ENCODE data around the gene CSMD2.

The CSMD2 gene

DNA sequence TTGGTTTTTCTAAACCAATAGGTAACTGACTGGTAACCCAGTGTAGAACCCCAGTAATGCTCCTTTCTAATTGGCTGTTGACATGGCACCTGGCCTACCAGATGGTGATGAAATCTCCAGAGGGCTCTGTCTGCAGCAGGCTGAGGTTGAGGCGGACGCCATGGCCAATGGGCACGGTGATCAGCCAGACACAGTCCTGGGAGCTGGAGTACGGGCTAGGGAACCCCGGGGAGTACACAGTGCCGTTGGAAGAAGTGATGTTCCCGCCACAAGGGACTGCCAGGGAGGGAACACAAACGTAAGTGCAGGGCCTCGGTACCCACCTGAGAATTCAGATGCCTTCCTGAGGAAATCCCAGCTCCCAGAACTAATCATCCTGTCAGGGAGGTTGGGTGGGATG lies 562.8 kb downstream of the CSMD2 start:
- Histone ChIP-seq H3K36me3 (ENCODE audit: low read length) (no peaks in the 10 kb centered on the region), H3K27ac (ENCODE audit: low read depth, low read length) (no peak overlapping the region), H3F3A (ENCODE audit: insufficient read depth) (no peaks in the 10 kb centered on the region), H3K9me3 (ENCODE audit: insufficient read depth, low read length) (no peaks in the 10 kb centered on the region), H3K4me3 (ENCODE audit: insufficient read depth, low read length, poor library complexity, severe bottlenecking) (no peak overlapping the region), H3K9me2 (replicated peaks; ENCODE audit: insufficient read depth, low read length) (no peaks in the 10 kb centered on the region), H3K27me3 (ENCODE audit: low read length) (no peaks in the 10 kb centered on the region), H3K9ac (ENCODE audit: low read length) (no peak overlapping the region), H4K20me1 (ENCODE audit: low read depth, low read length) (no peaks in the 10 kb centered on the region), H3K4me2 (ENCODE audit: low read depth, low read length, poor library complexity, severe bottlenecking) (no peak overlapping the region), H2AFZ (ENCODE audit: low read depth, low read length, severe bottlenecking) (no peak overlapping the region), H3K79me2 (ENCODE audit: insufficient read depth, low read length) (no peaks in the 10 kb centered on the region)
- TF ChIP-seq, protein P1, sequence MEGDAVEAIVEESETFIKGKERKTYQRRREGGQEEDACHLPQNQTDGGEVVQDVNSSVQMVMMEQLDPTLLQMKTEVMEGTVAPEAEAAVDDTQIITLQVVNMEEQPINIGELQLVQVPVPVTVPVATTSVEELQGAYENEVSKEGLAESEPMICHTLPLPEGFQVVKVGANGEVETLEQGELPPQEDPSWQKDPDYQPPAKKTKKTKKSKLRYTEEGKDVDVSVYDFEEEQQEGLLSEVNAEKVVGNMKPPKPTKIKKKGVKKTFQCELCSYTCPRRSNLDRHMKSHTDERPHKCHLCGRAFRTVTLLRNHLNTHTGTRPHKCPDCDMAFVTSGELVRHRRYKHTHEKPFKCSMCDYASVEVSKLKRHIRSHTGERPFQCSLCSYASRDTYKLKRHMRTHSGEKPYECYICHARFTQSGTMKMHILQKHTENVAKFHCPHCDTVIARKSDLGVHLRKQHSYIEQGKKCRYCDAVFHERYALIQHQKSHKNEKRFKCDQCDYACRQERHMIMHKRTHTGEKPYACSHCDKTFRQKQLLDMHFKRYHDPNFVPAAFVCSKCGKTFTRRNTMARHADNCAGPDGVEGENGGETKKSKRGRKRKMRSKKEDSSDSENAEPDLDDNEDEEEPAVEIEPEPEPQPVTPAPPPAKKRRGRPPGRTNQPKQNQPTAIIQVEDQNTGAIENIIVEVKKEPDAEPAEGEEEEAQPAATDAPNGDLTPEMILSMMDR (IDR thresholded peaks at IDR 0.05; ENCODE audit: insufficient read depth, low read length, poor library complexity, severe bottlenecking), result no peak
- TF ChIP-seq EZH2phosphoT487 (conservative IDR thresholded peaks at IDR 0.05; ENCODE audit: low read length), result no peak

DNA sequence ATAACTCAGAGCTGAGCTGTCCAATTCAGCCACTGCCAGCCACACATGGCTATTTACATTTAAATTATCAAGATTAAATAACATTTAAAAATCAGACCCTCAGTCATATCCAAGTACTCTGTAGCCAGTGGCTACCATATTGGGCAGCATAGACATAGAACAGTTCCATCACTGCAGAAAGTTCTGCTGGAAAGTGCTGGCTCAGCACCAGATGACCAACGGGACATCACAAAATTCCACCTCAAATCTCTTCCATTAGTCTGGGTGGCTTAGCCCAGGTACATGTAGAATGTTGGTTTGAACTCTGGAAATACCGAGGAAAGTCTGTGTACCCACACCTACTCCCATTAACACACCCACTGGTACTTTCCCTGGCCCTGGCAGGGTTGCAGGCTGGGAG lies 563.3 kb downstream of the CSMD2 start:
- no peaks in the 10 kb centered on the region for H3K36me3 ChIP-seq (ENCODE audit: low read length)
- H3K4me3 ChIP-seq (ENCODE audit: insufficient read depth, low read length, poor library complexity, severe bottlenecking), result no peak overlapping the region
- no peaks in the 10 kb centered on the region for H4K20me1 ChIP-seq (ENCODE audit: low read depth, low read length)
- H3K27me3 ChIP-seq (ENCODE audit: low read length), result no peaks in the 10 kb centered on the region
- H2AFZ ChIP-seq (ENCODE audit: low read depth, low read length, severe bottlenecking), result no peak overlapping the region
- H3K27ac ChIP-seq (ENCODE audit: low read depth, low read length), result no peak overlapping the region
- TF ChIP-seq, protein P1 (IDR thresholded peaks at IDR 0.05; ENCODE audit: insufficient read depth, low read length, poor library complexity, severe bottlenecking), result no peak
- TF ChIP-seq EZH2phosphoT487 (conservative IDR thresholded peaks at IDR 0.05; ENCODE audit: low read length), result no peak
- H3F3A ChIP-seq (ENCODE audit: insufficient read depth), result no peaks in the 10 kb centered on the region
- no peaks in the 10 kb centered on the region for H3K79me2 ChIP-seq (ENCODE audit: insufficient read depth, low read length)
- no peak overlapping the region for H3K4me2 ChIP-seq (ENCODE audit: low read depth, low read length, poor library complexity, severe bottlenecking)
- no peaks in the 10 kb centered on the region for H3K9me2 ChIP-seq (replicated peaks; ENCODE audit: insufficient read depth, low read length)
- no peaks in the 10 kb centered on the region for H3K9me3 ChIP-seq (ENCODE audit: insufficient read depth, low read length)
- no peak overlapping the region for H3K9ac ChIP-seq (ENCODE audit: low read length)

DNA sequence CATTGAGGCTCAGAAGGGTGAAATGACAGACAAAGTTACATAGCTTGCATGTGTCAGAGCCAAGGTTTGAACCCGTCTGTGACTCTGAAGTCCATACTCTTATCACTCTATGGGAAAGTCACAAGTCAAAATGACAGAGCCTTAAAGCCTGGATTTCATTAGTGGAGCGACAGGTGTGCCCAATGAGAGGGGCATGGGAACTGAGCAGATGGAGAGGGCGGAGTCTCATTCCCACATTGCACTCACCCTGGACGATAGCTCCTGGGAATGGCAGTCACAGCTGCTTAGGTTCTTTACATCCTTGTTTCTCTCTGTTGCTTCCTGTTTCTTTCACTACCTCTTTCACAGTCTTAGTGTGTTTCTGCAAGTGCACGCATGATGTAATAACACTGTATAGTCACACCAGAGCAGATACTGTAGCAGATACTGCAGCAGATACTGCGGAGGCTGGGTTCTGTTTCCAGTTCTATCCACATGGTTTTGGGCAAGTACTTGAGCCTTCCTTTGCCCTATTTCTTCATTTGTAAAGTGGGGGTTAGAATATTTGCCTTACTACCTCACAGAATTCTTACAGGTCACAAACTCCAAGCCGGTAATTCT lies 565.4 kb downstream of the CSMD2 start:
- no peaks in the 10 kb centered on the region for H3K36me3 ChIP-seq (ENCODE audit: low read length)
- TF ChIP-seq, protein P1 (IDR thresholded peaks at IDR 0.05; ENCODE audit: insufficient read depth, low read length, poor library complexity, severe bottlenecking), result no peak
- TF ChIP-seq EZH2phosphoT487 (conservative IDR thresholded peaks at IDR 0.05; ENCODE audit: low read length), result no peak
- H3K4me3 ChIP-seq (ENCODE audit: insufficient read depth, low read length, poor library complexity, severe bottlenecking), result no peak overlapping the region
- H3K27ac ChIP-seq (ENCODE audit: low read depth, low read length), result no peak overlapping the region
- H3K9ac ChIP-seq (ENCODE audit: low read length), result no peak overlapping the region
- no peaks in the 10 kb centered on the region for H3K27me3 ChIP-seq (ENCODE audit: low read length)
- H3K4me2 ChIP-seq (ENCODE audit: low read depth, low read length, poor library complexity, severe bottlenecking), result no peak overlapping the region
- no peak overlapping the region for H2AFZ ChIP-seq (ENCODE audit: low read depth, low read length, severe bottlenecking)
- H4K20me1 ChIP-seq (ENCODE audit: low read depth, low read length), result no peaks in the 10 kb centered on the region
- H3K79me2 ChIP-seq (ENCODE audit: insufficient read depth, low read length), result no peaks in the 10 kb centered on the region
- H3K9me2 ChIP-seq (replicated peaks; ENCODE audit: insufficient read depth, low read length), result no peaks in the 10 kb centered on the region
- no peaks in the 10 kb centered on the region for H3K9me3 ChIP-seq (ENCODE audit: insufficient read depth, low read length)
- no peaks in the 10 kb centered on the region for H3F3A ChIP-seq (ENCODE audit: insufficient read depth)
